GM19467 (cell line): ENCODE measurements around the gene WDR87.
"Not testable (repeated sequence)": the region's sequence is repeated elsewhere in the genome, so short reads cannot be mapped to it uniquely, and the experiment has no call there.

Source experiments
- ATAC-seq: cut with Tn5 transposase; IDR thresholded peaks from one replicate; pipeline ENCODE4 v1.9.1; 2021; ENCODE audit warnings: mild to moderate bottlenecking, moderate library complexity; ENCODE audit not compliant: unreplicated experiment

Gene WDR87

DNA sequence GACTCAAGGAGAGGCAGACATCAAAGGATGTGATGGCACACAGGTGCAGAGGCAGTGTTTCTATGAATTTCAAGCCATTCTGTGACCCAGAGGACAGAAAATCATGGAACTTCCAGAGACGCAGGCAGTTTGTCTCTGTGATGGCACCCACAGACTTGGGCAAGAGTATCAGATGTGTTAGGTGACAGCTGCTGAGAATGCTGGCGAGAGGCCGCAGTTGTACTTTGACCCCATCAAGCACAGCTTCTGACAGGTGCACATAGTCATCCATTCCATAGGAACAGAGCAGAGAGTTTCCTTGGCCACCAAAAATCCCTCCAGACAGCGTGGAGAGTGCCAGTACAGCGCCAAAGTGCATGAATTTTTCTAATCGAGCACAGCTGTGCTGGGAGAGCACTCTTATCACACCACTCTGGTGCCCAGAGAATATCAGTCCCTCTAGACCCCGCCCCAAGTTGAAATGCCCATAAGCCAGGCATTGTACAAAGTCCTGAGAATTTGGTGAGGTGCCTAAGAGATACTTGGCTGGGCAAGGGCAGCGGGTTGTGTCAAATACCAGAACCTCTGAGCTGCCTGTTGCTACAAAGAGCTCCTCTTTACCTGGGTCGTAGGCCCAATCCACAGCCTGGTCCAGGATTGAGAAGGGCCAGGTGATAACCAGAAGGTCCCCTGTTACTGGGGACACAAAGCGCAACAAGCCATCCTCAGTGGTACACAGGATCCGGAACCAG, 12.4 kb downstream of the WDR87 start:
- no peak for ATAC-seq

DNA sequence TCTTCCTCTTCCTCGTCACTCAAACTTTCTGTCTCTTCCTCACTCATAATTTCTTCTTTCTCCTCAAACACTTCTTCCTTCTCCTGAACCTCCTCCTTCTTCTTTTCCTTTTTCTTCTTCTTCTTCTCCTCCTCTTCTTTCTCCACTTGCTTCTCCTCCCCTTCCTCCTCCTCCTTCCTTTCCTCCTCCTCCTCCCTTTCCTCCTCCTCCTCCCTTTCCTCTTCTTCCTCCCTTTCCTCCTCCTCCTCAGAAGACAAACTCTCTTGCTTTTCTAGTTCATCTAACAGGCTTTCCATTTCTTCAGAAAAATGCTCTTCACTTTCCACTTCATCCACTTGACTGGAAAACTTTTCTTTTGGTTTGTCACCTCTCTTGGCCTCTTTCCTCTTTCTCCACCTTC, 19.8 kb downstream of the WDR87 start:
- no peak for ATAC-seq

DNA sequence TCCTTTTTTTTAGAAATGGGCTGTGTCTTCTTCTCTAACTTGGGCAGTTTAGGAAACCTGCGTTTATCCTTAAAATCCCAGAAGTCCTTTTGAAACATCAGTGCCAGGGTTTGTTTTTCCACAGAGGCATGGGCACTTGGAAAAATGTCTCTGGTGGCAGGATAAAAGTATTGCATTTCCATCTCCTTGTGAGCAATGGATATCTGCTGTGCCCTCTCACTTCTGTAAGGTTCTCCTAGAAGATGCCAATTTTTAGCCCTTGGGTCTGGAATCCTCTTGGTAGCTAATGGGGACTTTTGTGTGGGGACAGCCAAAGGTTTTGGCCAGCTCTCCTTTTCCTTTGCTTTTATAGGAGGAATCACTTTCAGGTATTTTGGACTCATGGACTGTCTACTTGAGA, 21.0 kb downstream of the WDR87 start:
- no peak for ATAC-seq

DNA sequence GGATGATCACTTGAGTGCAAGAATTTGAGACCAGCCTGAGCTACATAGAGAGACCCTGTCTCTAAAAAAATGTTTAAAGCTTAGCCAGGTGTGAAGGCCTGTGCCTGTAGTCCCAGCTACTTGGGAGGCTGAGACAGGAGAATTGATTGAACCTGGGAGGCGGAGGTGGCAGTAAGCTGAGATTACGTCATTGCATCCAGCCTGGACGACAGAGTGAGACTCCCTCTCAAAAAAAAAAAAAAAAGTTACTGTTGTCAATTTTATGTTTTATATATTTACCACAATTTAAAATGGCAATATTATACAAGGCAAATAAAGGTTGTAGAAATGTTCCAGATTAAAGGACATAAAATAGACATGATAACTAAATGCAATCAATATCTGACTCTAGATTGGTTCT, 29.2 kb downstream of the WDR87 start:
- no peak for ATAC-seq

DNA sequence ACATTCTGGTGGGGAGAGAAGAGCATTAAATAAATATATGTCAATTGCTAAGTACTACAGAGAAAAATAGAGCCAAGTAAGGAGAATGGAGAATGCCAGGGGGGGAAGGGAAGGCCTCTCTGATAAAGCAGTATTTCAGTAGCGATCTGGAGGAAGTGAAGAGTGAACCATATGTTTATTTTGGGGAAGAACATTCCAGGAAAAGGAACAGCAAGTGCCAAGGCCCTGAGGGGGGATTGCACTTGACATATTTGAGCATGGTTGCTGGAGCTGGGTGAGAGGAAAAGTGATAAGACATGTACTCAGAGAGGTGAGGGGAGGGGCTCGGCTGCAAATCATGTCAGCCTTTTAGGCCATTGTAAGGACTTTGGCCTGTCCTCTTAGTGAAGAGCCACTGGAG, 30.4 kb downstream of the WDR87 start:
- ATAC-seq = no peak

DNA sequence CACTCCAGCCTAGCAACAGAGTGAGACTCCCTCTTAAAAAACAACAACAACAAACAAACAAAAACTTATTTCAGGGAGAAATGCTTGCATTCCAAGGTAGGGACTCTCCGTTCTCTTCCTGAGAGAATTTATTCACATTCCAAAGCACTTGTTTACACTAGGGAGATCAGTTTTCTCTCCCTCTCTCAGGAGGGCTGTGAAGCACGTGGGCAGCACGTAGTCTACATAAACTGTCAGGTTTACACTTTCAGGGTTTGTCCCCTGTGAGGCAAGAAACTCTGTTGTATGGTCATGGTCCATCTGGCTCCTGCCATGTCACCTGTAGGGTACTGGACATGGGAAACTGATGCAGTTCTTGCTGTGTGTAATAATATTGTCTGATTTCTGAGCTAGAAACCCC, 31.6 kb downstream of the WDR87 start:
- ATAC-seq = no peak

DNA sequence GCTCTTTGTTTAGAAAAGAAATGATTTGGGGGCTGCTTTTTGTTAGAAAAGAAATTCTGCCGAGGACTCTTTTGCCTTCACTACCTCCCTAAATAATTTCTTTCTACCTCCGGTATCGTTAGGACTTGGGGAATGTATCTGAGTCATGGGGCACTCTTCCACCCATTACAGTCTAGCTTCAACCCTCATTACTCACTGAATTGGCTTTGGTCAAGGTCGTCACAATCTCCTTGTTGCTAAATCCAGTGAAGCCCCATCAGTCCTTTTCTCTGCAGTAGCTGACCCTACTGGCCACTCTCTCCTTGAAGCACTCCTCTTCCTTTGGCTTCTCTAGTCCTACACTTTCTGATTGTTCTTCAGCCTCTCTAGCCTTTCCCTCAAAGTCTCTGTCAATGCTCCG, 34.0 kb downstream of the WDR87 start:
- no peak for ATAC-seq

DNA sequence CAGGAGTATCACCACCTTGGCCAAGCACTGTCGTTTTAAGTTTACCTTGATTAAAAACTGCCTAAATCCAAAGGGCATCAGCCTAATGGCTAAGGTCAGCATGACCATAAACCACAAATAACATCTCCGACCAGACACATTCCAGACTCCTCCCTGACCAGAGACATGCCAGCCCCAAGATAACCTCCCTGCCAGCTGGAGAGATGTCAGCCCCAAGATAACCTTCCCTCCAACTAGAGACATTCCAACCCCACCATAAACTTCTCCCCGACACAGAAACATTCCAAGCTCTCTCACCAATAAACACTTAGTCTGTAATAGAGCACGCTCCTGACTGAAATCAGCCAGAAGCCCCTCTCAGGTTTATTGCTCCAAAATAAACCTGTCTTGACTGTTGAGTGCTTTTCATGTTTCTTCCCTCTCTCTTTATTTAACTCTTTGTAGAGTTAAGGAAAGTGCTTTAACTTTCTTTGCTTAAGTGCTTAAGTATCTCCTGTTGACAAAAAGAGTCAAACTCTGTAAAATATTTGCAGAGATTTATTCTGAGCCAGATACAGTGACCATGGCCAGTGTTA, 36.5 kb downstream of the WDR87 start:
- no peak for ATAC-seq

DNA sequence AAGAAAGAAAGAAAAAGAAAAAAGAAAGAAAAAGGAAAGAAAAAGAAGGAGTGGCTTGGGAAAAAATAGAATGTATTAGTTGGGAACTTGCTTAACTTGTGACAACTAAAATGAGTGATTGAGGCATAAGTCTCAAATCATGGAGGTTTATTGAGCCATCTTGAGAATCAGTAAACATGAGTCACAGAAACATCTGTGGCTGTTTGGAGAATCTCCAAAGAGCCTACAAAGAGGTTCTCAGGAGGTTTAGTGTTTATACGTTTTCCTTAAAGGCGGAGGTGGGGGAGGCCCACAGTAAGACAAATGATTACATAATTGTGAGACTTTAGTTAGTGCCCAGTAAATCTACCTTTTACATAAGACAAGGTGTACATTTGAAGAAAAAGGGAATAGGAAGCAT, 38.6 kb downstream of the WDR87 start:
- no peak for ATAC-seq

DNA sequence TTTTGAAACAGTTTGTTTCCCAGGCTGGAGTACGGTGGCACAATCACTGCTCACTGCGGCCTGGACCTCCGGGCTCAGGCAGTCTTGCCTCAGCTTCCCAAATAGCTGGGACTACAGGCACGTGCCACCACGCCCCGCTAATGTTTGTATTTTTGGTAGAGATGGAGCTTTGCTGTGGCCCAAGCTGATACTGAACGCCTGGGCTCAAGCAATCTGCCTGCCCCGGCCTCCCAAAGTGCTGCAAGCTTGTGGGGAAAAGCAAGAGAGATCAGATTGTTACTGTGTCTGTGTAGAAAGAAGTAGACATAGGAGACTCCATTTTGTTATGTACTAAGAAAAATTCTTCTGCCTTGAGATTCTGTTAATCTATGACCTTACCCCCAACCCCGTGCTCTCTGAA, 40.5 kb downstream of the WDR87 start:
- not testable (repeated sequence) for ATAC-seq

DNA sequence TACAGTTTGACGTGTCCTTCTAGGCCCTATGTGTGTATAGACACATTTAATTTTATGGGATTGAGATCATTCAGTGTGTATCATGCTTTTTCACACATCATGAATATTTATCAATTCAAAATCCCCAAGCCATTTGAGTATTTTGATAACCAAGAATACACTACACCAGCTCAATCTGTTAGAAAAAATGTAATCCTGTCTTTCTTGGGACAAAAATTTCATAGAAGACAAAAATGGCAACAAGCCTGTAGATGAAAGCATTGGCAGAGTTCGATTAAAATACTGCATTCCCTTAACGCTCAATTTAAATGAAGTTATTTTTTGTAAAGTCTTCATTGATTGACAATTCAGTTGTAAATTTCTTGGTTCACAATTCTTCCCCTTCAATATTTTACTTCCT, 41.9 kb downstream of the WDR87 start:
- ATAC-seq = no peak

DNA sequence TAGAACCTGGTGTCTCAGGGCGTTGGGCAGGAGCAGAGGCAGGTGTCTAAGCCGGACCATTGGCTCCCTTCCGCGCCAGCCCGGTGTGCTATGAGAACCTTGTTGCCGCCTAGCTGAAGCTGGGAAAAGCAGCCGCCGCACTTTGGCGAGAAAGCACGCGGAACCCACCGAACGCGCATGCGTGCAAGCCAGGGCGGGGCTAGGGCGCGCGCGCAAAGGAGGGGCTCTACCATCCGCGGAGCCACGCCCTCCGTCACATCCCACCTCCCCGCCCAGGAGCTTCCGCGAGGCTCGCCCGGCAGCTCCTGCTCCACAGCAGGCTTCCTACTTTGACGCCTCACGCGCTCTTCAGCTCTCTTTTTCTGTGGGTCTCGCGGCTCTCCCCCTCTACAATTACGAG, 51.3 kb downstream of the WDR87 start:
- ATAC-seq = no peak

DNA sequence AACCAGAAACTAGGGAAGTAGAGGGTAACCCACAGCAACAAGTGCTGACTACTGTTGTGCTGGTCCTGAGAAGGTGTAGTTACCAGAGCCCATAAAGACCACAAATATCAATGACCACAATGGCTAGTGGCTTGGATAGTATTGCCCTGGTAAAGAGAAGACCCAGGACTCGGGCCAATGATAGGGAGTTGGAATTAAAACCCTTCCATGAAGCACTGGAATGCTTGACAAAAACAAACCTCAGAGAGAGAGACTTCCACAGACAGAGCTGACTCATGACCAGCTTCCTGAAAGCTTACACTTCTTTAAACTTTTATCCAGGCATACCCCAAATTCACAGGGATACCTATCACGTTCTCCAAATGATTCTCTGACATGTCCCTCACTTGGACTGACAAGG, 60.5 kb downstream of the WDR87 start:
- no peak for ATAC-seq
